A673 (cell line): ENCODE data around the gene SNX7. TPM values are rescaled to one million over a fixed set of nuclear protein-coding genes. Genes with fewer than 3 reads are reported as not detected.
A peak's percentile ranks its signal among the peaks of the same experiment; 100 is the strongest.

Source experiments
- BruUV-seq: library from RNA; stranded (reverse); fragments of 400-500 nt; replicated peaks from 2 replicates; lab custom pipeline; 2021; lab: Mats Ljungman, UMichigan
- CTCF ChIA-PET: fragments of 300-600 bp; sonication (Branson Sonifier 250); formaldehyde crosslinking; loops from one replicate; lab custom pipeline; 2022; ENCODE audit warnings: antibody characterized with exemption; lab: Charles Lee
- POLR2A ChIA-PET: fragments of 300-600 bp; sonication (Branson Sonifier 250); formaldehyde crosslinking; loops from one replicate; lab custom pipeline; 2022; ENCODE audit warnings: antibody characterized with exemption; ENCODE audit not compliant: low non-redundant PET; lab: Charles Lee
- DNase-seq: peaks from one replicate; pipeline ENCODE4 v3.0.0-alpha.2; 2015; ENCODE audit warnings: low spot score
- H3K27ac ChIP-seq: fragments of 200-600 bp; sonication (generic); 2 replicates; pipeline ENCODE4 v1.5.1; 2016; ENCODE audit warnings: mixed run types, low read depth, mild to moderate bottlenecking, mixed read lengths, antibody characterized with exemption, low read length; ENCODE audit not compliant: poor library complexity, severe bottlenecking
- H3K27me3 ChIP-seq: fragments of 200-600 bp; sonication (generic); replicated peaks from 2 replicates; pipeline ENCODE4 v1.6.1; 2017; ENCODE audit warnings: mixed run types, low read depth, mild to moderate bottlenecking, mixed read lengths, antibody characterized with exemption, low read length; ENCODE audit not compliant: insufficient read depth, poor library complexity
- H3K36me3 ChIP-seq: fragments of 200-600 bp; sonication (generic); 2 replicates; pipeline ENCODE4 v1.6.1; 2016; ENCODE audit warnings: mixed run types, mild to moderate bottlenecking, mixed read lengths, antibody characterized with exemption, low read length; ENCODE audit not compliant: insufficient read depth, poor library complexity, severe bottlenecking
- H3K4me1 ChIP-seq: fragments of 200-600 bp; sonication (generic); 2 replicates; pipeline ENCODE4 v1.6.1; 2017; ENCODE audit warnings: mixed run types, mild to moderate bottlenecking, mixed read lengths, antibody characterized with exemption, low read length; ENCODE audit not compliant: insufficient read depth, poor library complexity, severe bottlenecking
- H3K4me3 ChIP-seq: fragments of 200-600 bp; sonication (generic); 2 replicates; pipeline ENCODE4 v1.5.1; 2016; ENCODE audit warnings: low read depth, mixed run types, mild to moderate bottlenecking, mixed read lengths, low read length; ENCODE audit not compliant: poor library complexity, severe bottlenecking
- H3K9me3 ChIP-seq: fragments of 200-600 bp; sonication (generic); 2 replicates; pipeline ENCODE4 v1.6.1; 2016; ENCODE audit warnings: mixed run types, low read depth, mild to moderate bottlenecking, mixed read lengths, antibody characterized with exemption, low read length; ENCODE audit not compliant: poor library complexity, severe bottlenecking
- EZH2 ChIP-seq: fragments of 200-600 bp; sonication (generic); IDR thresholded peaks from 2 replicates; pipeline ENCODE4 v1.6.1; 2017; ENCODE audit warnings: borderline replicate concordance, low read depth, mild to moderate bottlenecking, mixed read lengths, antibody characterized with exemption, low read length; ENCODE audit not compliant: poor library complexity, severe bottlenecking
- intact Hi-C: fragments of 100-400 bp; cut with micrococcal nuclease; formaldehyde crosslinking; loops from one replicate; pipeline ENCODE4 v1.10.0; 2022; ENCODE audit not compliant: unreplicated experiment
- total RNA-seq: library from RNA; stranded (reverse); gene quantifications from 2 replicates; pipeline ENCODE4 v1.2.3, GENCODE V29; 2021
- TF ChIP-seq, protein P1 (sequence below): fragments of 300-800, 200-600 bp; sonication (generic); conservative IDR thresholded peaks from 2 replicates; pipeline ENCODE4 v1.5.1; 2017; ENCODE audit warnings: low read depth, mild to moderate bottlenecking, antibody characterized with exemption, low read length, moderate library complexity, mixed read lengths

Gene SNX7
- total RNA-seq, 1 experiment from 2014 or later, result 4.4 TPM

GRCh38 chr1:98659879-98660278 lies 1.6 kb upstream of the SNX7 start:
- BruUV-seq, result no TSS peak
- POLR2A ChIA-PET, result no interaction called here
- Histone ChIP-seq H3K27ac (no peak overlapping the region), H3K4me1 (peaks cover 4% of the 10 kb centered on the region), H3K4me3 (no peak overlapping the region), H3K27me3 (peaks cover 19% of the 10 kb centered on the region), H3K36me3 (no peaks in the 10 kb centered on the region), H3K9me3 (no peaks in the 10 kb centered on the region)
- DNase-seq, result no peak
- TF ChIP-seq EZH2, result no peak
- TF ChIP-seq, protein P1, sequence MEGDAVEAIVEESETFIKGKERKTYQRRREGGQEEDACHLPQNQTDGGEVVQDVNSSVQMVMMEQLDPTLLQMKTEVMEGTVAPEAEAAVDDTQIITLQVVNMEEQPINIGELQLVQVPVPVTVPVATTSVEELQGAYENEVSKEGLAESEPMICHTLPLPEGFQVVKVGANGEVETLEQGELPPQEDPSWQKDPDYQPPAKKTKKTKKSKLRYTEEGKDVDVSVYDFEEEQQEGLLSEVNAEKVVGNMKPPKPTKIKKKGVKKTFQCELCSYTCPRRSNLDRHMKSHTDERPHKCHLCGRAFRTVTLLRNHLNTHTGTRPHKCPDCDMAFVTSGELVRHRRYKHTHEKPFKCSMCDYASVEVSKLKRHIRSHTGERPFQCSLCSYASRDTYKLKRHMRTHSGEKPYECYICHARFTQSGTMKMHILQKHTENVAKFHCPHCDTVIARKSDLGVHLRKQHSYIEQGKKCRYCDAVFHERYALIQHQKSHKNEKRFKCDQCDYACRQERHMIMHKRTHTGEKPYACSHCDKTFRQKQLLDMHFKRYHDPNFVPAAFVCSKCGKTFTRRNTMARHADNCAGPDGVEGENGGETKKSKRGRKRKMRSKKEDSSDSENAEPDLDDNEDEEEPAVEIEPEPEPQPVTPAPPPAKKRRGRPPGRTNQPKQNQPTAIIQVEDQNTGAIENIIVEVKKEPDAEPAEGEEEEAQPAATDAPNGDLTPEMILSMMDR, result no peak
- intact Hi-C loops, result no loop called here
- CTCF ChIA-PET, result no interaction called here

- TF ChIP-seq EZH2, result no peak
- TF ChIP-seq, protein P1, result no peak
- no TSS peak for BruUV-seq
- ChIA-PET CTCF (no interaction called here), POLR2A (no interaction called here)
- Histone ChIP-seq H3K36me3 (no peaks in the 10 kb centered on the region), H3K27ac (no peak overlapping the region), H3K4me3 (peak overlapping the region; percentile 54), H3K27me3 (peaks cover 19% of the 10 kb centered on the region), H3K4me1 (peaks cover 4% of the 10 kb centered on the region), H3K9me3 (no peaks in the 10 kb centered on the region)
- intact Hi-C loops, result no loop called here
- DNase-seq, result no peak
Measured at GRCh38 chr1:98660940-98661543, 479 bp upstream of the SNX7 start.

DNA sequence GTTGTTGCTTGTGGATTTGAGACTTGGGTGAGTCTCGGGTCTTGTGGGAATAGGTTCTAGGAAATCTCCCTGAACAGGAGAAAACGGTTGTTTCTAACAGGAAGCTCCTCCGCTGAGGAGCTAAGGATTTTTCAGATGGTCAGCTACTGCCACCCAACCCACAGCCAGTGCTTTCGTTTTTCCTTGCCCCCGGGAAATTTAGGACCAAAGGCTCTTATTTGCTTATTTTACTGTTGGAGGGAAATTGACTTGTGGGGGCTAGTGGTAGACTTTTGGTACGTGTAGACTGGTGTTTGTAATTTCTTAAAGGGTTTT lies 792 bp downstream of the SNX7 start:
- ChIA-PET POLR2A (no interaction called here), CTCF (no interaction called here)
- no peaks in the 10 kb centered on the region for H3K36me3 ChIP-seq
- H3K27me3 ChIP-seq, result peaks cover 19% of the 10 kb centered on the region
- no peak for DNase-seq
- TF ChIP-seq, protein P1, result no peak
- TF ChIP-seq EZH2, result no peak
- no TSS peak for BruUV-seq
- H3K27ac ChIP-seq, result no peak overlapping the region
- intact Hi-C loops, result no loop called here
- no peaks in the 10 kb centered on the region for H3K9me3 ChIP-seq
- H3K4me3 ChIP-seq, result peak overlapping the region; percentile 54
- peaks cover 4% of the 10 kb centered on the region for H3K4me1 ChIP-seq
